Muscle layer of duodenum (tissue), 2 donors: ENCODE measurements around the gene CACNG6.

ENCODE experiments used
- H3K27ac ChIP-seq: one replicate; pipeline ENCODE4 v1.7.0; 2013; ENCODE audit warnings: mild to moderate bottlenecking, low read length
- H3K27me3 ChIP-seq: one replicate; pipeline ENCODE4 v1.7.0; 2013; ENCODE audit warnings: low read depth, mild to moderate bottlenecking, control low read depth, low read length
- H3K36me3 ChIP-seq, 2 donors: one replicate each; pipeline ENCODE4 v1.7.0; 2013; ENCODE audit warnings: low read length in 2 of 2, control low read depth in 1 of 2, mild to moderate bottlenecking in 1 of 2; ENCODE audit not compliant: insufficient read depth in 2 of 2, control insufficient read depth in 1 of 2
- H3K4me1 ChIP-seq, 2 donors: one replicate each; pipeline ENCODE4 v1.7.0; 2013; ENCODE audit warnings: low read length in 2 of 2, mild to moderate bottlenecking in 2 of 2, control low read depth in 1 of 2, moderate library complexity in 1 of 2; ENCODE audit not compliant: insufficient read depth in 2 of 2, control insufficient read depth in 1 of 2
- H3K4me3 ChIP-seq, 2 donors: one replicate each; pipeline ENCODE4 v1.7.0; 2013; ENCODE audit warnings: low read length in 2 of 2, low read depth in 1 of 2, mild to moderate bottlenecking in 1 of 2
- H3K9me3 ChIP-seq, 2 donors: one replicate each; pipeline ENCODE4 v1.7.0; 2013; ENCODE audit warnings: low read length in 2 of 2, control low read depth in 1 of 2, mild to moderate bottlenecking in 1 of 2; ENCODE audit not compliant: control insufficient read depth in 1 of 2
- donor health status: healthy.

The CACNG6 gene

DNA sequence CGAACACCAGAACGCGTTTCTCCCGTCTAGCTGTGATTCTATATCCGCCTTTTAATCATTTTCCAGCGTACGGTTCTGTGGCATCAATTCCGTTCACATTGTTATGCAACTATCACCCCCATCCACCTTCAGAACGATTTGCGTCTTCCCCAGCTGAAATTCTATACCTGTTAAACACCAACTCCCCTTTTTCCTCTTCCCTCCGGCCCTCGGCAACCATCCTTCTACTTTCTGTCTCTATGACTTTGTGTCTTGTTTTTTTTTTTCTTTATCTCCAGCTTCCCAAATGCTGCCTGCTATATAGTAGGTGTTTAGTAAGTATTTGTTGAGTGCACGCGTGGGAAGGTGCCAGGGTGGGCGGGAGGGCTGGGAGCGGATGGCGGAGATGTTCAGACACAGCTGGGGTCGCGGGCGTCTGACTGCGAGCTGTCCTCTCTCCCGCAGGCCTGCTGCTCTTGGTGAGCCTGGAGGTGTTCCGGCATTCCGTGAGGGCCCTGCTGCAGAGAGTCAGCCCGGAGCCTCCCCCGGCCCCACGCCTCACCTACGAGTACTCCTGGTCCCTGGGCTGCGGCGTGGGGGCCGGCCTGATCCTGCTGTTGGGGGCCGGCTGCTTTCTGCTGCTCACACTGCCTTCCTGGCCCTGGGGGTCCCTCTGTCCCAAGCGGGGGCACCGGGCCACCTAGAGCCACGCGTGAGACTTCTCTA lies 20.2 kb downstream of the CACNG6 start:
- H3K27me3 ChIP-seq = no peaks in the 10 kb centered on the region
- H3K27ac ChIP-seq = no peak overlapping the region
- H3K36me3 ChIP-seq = no peaks in the 10 kb centered on the region

DNA sequence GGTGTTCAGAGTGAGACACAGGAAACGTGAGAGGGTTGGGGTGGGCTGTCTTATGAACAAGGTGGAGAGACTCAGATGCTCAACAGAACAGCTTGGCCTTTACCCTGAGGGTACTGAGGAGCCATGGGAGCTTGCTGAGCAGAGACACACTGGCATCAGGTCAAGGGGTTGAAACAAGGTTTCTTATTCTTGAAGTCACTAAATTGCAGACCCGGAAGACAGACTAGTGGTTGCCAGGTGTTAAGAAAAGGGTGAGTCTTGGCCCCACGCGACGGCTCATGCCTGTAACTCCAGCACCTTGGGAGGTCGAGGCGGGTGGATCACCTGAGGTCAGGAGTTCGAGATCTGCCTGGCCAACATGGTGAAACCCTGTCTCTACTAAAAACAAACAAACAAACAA lies 22.4 kb downstream of the CACNG6 start:
- no peaks in the 10 kb centered on the region for H3K36me3 ChIP-seq
- H3K9me3 ChIP-seq = no peaks in the 10 kb centered on the region
- no peaks in the 10 kb centered on the region for H3K4me1 ChIP-seq
- H3K27ac ChIP-seq = no peak overlapping the region
- no peaks in the 10 kb centered on the region for H3K27me3 ChIP-seq
- no peak overlapping the region for H3K4me3 ChIP-seq

More for the DNA sequence above, 20.2 kb downstream of the CACNG6 start:
- no peaks in the 10 kb centered on the region for H3K9me3 ChIP-seq
- H3K4me1 ChIP-seq = no peaks in the 10 kb centered on the region
- H3K4me3 ChIP-seq = no peak overlapping the region

DNA sequence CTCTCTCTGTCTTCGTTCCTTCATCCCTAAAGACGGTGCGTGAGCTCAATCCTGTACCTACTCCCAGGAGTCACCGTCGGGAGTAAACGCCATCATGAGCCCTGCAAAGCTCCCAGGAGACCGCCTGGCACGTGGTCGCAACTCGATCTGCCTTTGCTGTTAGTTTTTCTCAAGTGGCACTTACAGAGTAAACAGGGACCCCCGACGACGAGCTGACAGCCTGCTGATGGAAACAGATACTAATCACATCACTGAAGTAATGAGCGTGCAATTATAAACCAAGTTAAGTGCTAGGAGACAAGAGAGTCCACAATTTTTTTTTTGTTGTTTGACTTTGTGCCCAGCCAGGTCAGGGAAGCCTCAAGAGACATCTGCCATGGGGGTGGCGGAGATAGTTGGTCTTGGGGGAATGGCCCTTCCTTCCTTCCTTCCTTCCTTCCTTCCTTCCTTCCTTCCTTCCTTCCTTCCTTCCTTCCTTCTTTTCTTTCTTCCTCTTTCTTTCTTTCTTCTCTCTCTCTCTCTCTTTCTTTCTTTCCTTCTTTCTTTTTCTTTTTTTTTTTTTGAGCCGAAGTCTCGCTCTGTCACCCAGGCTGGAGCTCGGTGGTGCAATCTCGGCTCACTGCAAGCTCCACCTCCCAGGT lies 23.6 kb downstream of the CACNG6 start:
- no peaks in the 10 kb centered on the region for H3K9me3 ChIP-seq
- H3K27me3 ChIP-seq = no peaks in the 10 kb centered on the region
- H3K4me1 ChIP-seq = no peaks in the 10 kb centered on the region
- no peak overlapping the region for H3K27ac ChIP-seq
- H3K4me3 ChIP-seq = no peak overlapping the region
- H3K36me3 ChIP-seq = no peaks in the 10 kb centered on the region

DNA sequence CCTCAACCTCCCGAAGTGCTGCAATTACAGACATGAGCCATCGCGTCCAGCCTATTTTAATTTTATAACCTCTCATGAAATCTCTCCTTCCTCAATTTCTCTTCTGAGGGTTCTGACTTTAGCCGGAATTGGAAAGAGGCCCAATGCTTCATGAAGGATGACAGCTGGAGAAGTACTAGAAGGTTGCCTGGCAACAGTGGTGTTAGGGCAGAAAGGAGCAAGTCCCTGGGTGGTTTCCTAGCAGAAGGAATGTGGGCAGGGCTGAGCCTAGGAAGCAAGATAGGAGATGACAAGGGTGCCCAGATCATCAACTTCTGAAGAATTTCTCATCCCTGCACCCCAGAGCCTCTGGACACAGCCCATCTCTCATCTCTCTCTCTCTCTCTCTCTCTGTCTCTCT lies 25.8 kb downstream of the CACNG6 start:
- Histone ChIP-seq H3K27ac (no peak overlapping the region), H3K27me3 (no peaks in the 10 kb centered on the region)

DNA sequence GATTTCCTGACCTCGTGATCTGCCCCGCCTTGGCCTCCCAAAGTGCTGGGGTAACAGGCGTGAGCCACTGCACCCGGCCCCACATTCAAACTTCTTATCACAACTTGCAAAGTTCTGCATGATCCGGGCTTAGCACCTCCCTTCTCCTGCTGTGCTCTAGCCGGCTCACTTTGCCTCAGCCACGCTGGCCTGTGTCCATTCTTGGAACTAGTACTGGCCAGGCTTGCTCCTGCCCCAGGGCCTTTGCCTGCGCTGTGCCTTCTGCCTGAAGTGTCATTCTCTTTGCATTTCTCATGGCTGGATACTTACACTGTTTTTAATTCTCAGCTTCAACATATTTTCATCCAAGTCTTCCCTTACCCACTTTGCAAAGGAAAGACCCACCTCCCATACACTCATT lies 29.9 kb downstream of the CACNG6 start:
- Histone ChIP-seq H3K9me3 (no peaks in the 10 kb centered on the region), H3K4me1 (peaks cover 0 to 7% of the 10 kb centered on the region in 2 donors), H3K27me3 (no peaks in the 10 kb centered on the region), H3K4me3 (no peak overlapping the region), H3K36me3 (no peaks in the 10 kb centered on the region), H3K27ac (no peak overlapping the region)

More for the DNA sequence above, 25.8 kb downstream of the CACNG6 start:
- H3K4me3 ChIP-seq = no peak overlapping the region
- H3K4me1 ChIP-seq = no peaks in the 10 kb centered on the region
- H3K9me3 ChIP-seq = no peaks in the 10 kb centered on the region
- H3K36me3 ChIP-seq = no peaks in the 10 kb centered on the region

DNA sequence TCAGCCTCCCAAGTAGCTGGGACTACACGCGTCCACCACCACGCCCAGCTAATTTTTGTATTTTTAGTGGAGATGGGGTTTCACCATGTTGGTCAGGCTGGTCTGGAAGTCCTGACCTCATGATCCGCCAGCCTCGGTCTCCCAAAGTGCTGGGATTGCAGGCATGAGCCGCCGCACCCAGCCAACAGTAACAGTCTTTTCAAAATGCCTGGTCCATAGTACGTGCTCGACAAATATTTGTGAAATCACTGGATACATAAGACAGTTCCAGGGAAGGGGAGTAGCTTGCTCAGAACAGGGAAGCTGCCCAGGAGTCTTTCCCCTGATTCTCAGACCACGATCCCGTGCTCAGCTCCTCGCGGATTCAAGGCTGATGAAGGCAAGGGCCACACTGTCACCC lies 30.5 kb downstream of the CACNG6 start:
- no peak overlapping the region for H3K27ac ChIP-seq
- peaks cover 0 to 7% of the 10 kb centered on the region in 2 donors for H3K4me1 ChIP-seq

DNA sequence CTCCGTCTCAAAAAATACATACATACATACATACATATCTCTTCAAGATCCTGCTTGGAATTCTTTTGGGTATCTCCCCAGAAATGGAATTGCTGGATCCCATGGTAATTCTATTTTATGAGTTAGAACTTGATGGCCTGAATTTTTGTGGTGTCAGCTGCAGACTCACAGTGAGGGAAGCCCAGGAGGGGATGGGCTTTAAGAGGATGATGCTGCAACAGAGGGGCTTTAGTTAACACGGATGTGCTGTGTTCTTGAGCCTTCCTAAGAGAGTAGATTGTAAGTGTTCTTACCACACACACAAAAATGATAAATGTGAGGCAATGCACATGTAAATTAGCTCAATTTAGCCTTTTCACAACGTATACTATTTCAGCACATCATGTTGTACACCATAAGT lies 31.8 kb downstream of the CACNG6 start:
- H3K4me1 ChIP-seq = peaks cover 0 to 7% of the 10 kb centered on the region in 2 donors
- no peaks in the 10 kb centered on the region for H3K9me3 ChIP-seq
- no peak overlapping the region for H3K4me3 ChIP-seq
- H3K27me3 ChIP-seq = no peaks in the 10 kb centered on the region
- H3K27ac ChIP-seq = no peak overlapping the region
- no peaks in the 10 kb centered on the region for H3K36me3 ChIP-seq

More for the DNA sequence above, 30.5 kb downstream of the CACNG6 start:
- Histone ChIP-seq H3K36me3 (no peaks in the 10 kb centered on the region), H3K27me3 (no peaks in the 10 kb centered on the region), H3K9me3 (no peaks in the 10 kb centered on the region), H3K4me3 (no peak overlapping the region)

DNA sequence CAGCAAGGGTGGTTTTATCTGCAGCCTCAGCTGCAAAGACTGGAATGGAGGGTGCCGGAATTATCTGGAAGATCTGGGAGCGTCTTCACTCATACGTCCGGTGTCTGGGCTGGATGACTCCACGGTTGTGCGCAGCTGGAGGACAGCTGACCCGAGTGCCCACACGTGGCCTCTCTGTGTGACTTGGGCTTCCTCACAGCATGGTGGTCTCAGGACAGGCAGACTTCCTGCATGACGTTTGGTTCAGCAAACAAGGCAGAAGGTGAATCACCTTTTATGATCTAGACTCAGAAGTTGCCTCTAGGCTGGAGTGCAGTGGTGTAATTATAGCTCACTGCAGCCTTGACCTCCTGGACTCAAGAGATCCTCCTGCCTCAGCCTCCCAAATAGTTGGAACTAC lies 33.2 kb downstream of the CACNG6 start:
- no peaks in the 10 kb centered on the region for H3K9me3 ChIP-seq
- H3K27ac ChIP-seq = no peak overlapping the region
- no peaks in the 10 kb centered on the region for H3K27me3 ChIP-seq
- no peaks in the 10 kb centered on the region for H3K36me3 ChIP-seq
- H3K4me3 ChIP-seq = no peak overlapping the region
- H3K4me1 ChIP-seq = peaks cover 0 to 7% of the 10 kb centered on the region in 2 donors

DNA sequence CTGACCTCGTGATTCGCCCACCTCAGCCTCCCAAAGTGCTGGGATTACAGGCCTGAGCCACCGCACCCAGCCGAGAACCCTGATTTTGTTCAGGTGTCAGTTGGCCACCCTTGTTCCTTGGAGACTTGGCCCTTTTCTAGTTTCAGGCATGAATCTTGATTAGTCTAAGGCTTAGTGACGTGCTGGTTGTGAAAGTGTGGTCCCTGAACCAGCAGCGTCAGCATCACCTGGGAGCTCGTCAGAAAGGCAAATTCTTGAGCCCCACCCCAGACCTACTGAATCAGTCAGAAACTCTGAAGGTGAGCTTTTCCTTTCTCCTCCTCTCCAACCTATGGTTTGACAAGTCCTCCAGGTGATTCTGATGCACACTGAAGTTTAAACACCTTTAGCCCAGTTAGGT lies 35.2 kb downstream of the CACNG6 start:
- Histone ChIP-seq H3K27me3 (no peaks in the 10 kb centered on the region), H3K4me3 (no peak overlapping the region), H3K27ac (no peak overlapping the region), H3K4me1 (peaks cover 0 to 7% of the 10 kb centered on the region in 2 donors), H3K9me3 (no peaks in the 10 kb centered on the region), H3K36me3 (no peaks in the 10 kb centered on the region)

DNA sequence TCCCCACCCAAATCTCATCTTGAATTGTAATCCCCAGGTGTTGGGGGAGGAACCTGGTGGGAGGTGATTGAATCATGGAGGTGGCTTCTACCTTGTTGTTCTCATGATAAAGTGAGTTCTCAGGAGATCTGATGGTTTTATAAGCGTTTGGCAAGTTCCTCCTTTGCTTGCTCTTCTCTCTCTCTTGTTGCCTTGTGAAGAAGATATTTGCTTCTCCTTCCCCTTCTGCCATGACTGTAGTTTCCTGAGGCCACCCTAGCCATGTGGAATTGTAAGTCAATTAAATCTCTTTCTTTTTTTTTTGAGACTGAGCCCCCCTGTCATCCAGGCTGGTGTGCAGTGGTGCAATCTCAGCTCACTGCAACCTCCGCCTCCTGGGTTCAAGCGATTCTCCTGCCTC lies 37.9 kb downstream of the CACNG6 start:
- Histone ChIP-seq H3K4me1 (no peaks in the 10 kb centered on the region), H3K9me3 (no peaks in the 10 kb centered on the region), H3K27ac (no peak overlapping the region), H3K36me3 (no peaks in the 10 kb centered on the region), H3K4me3 (no peak overlapping the region), H3K27me3 (no peaks in the 10 kb centered on the region)

DNA sequence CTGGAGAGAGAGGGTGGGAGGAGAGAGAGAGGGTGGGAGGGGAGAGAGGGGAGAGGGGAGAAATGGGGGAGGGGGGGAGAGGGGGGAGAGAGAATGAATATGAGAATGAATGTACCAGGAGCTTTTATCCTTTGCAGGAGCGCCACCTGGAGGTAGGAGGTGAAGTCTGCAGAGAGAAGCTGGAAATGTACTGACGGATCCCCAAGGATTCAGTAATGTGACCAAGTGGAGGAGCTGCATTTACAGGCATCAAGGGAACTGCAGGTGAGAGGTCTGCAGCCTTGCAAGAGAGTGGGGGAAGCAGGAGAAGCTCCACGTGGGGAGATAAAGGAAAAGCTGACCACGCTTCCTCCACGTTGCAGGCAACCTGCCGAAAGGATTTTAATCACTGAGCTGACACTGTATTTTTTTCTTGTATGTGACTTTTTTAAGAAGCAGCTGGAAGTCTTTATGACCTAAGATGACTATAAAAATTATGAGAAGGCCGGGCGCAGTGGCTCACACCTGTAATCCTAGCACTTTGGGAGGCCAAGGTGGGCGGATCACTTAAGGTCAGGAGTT lies 38.6 kb downstream of the CACNG6 start:
- Histone ChIP-seq H3K36me3 (no peaks in the 10 kb centered on the region), H3K27me3 (no peaks in the 10 kb centered on the region), H3K4me1 (no peaks in the 10 kb centered on the region)

More for the DNA sequence above, 38.6 kb downstream of the CACNG6 start:
- Histone ChIP-seq H3K4me3 (no peak overlapping the region), H3K27ac (no peak overlapping the region), H3K9me3 (no peaks in the 10 kb centered on the region)
